MM.1S (cell line): ENCODE data around the gene NFYA.

Experiments used
- DNase-seq: peaks from one replicate; pipeline ENCODE4 v3.0.0-alpha.2; 2015
- H2AFZ ChIP-seq: fragments of 300-600 bp; sonication (generic); 2 replicates; pipeline ENCODE4 v1.6.0; 2016; ENCODE audit warnings: antibody characterized with exemption, low read length
- H3F3A ChIP-seq: fragments of 300-600 bp; sonication (generic); 2 replicates; pipeline ENCODE4 v1.6.1; 2016; ENCODE audit warnings: mild to moderate bottlenecking, antibody characterized with exemption, low read length, moderate library complexity, mixed read lengths; ENCODE audit not compliant: insufficient read depth
- H3K27ac ChIP-seq: fragments of 300-600 bp; sonication (generic); 2 replicates; pipeline ENCODE4 v1.5.1; 2016; ENCODE audit warnings: mild to moderate bottlenecking, low read length
- H3K27me3 ChIP-seq: fragments of 300-600 bp; sonication (generic); replicated peaks from 2 replicates; pipeline ENCODE4 v1.6.0; 2016; ENCODE audit warnings: low read length; ENCODE audit not compliant: insufficient read depth
- H3K36me3 ChIP-seq: fragments of 300-600 bp; sonication (generic); replicated peaks from 2 replicates; pipeline ENCODE4 v1.6.1; 2016; ENCODE audit warnings: mild to moderate bottlenecking, low read length, mixed read lengths; ENCODE audit not compliant: insufficient read depth
- H3K4me1 ChIP-seq: fragments of 300-600 bp; sonication (generic); 2 replicates; pipeline ENCODE4 v1.6.1; 2016; ENCODE audit warnings: low read length, mixed read lengths
- H3K4me2 ChIP-seq: fragments of 300-600 bp; sonication (generic); 2 replicates; pipeline ENCODE4 v1.6.0; 2016; ENCODE audit warnings: low read depth, low read length
- H3K4me3 ChIP-seq: fragments of 300-600 bp; sonication (generic); 2 replicates; pipeline ENCODE4 v1.5.1; 2016; ENCODE audit warnings: low read length, mixed read lengths
- H3K79me2 ChIP-seq: fragments of 300-600 bp; sonication (generic); 2 replicates; pipeline ENCODE4 v1.6.1; 2016; ENCODE audit warnings: mixed run types, low read length, mixed read lengths
- H3K9ac ChIP-seq: fragments of 300-600 bp; sonication (generic); 2 replicates; pipeline ENCODE4 v1.6.1; 2016; ENCODE audit warnings: low read length, mixed read lengths
- H3K9me2 ChIP-seq: fragments of 300-600 bp; sonication (generic); replicated peaks from 2 replicates; pipeline ENCODE4 v1.6.1; 2016; ENCODE audit warnings: mild to moderate bottlenecking, low read length, mixed read lengths; ENCODE audit not compliant: insufficient read depth
- H3K9me3 ChIP-seq: fragments of 300-600 bp; sonication (generic); replicated peaks from 2 replicates; pipeline ENCODE4 v1.6.1; 2016; ENCODE audit warnings: mild to moderate bottlenecking, low read length, mixed read lengths; ENCODE audit not compliant: insufficient read depth
- H4K20me1 ChIP-seq: fragments of 300-600 bp; sonication (generic); 2 replicates; pipeline ENCODE4 v1.6.1; 2016; ENCODE audit warnings: mild to moderate bottlenecking, low read length, moderate library complexity, mixed read lengths; ENCODE audit not compliant: insufficient read depth
- CTCF ChIP-seq: fragments of 300-600 bp; sonication (generic); IDR thresholded peaks from 2 replicates; pipeline ENCODE4 v1.5.1; 2016; ENCODE audit warnings: antibody characterized with exemption, low read length, mixed read lengths
- EZH2 ChIP-seq: fragments of 300-600 bp; sonication (generic); optimal IDR thresholded peaks from 2 replicates; pipeline ENCODE3; 2017; ENCODE audit warnings: low read depth, mild to moderate bottlenecking, antibody characterized with exemption, low read length, mixed read lengths
- EZH2phosphoT487 ChIP-seq: fragments of 300-600 bp; sonication (generic); IDR thresholded peaks from 2 replicates; pipeline ENCODE4 v1.6.1; 2018; ENCODE audit warnings: antibody characterized with exemption, low read length

The NFYA gene

GRCh38 chr6:41032830-41033229 lies 39.9 kb upstream of the NFYA start:
- Histone ChIP-seq H3K9me2 (no peaks in the 10 kb centered on the region), H2AFZ (no peak overlapping the region), H3K4me1 (peaks cover 5% of the 10 kb centered on the region; the same call in 1 of the 2 replicates), H3K4me2 (no peak overlapping the region), H3F3A (no peaks in the 10 kb centered on the region), H3K9ac (no peak overlapping the region), H3K36me3 (no peaks in the 10 kb centered on the region), H4K20me1 (no peaks in the 10 kb centered on the region), H3K27me3 (no peaks in the 10 kb centered on the region), H3K27ac (no peak overlapping the region), H3K4me3 (no peak overlapping the region), H3K9me3 (no peaks in the 10 kb centered on the region), H3K79me2 (no peaks in the 10 kb centered on the region)
- no peak for TF ChIP-seq EZH2phosphoT487
- TF ChIP-seq EZH2, result no peak
- TF ChIP-seq CTCF, result no peak
- DNase-seq, result no peak

GRCh38 chr6:41033776-41034175 lies 39.0 kb upstream of the NFYA start:
- no peak overlapping the region for H3K9ac ChIP-seq
- H3K27ac ChIP-seq, result no peak overlapping the region
- no peak overlapping the region for H3K4me3 ChIP-seq
- no peaks in the 10 kb centered on the region for H3F3A ChIP-seq
- H3K4me1 ChIP-seq, result peaks cover under 1% of the 10 kb centered on the region; the same call in 1 of the 2 replicates
- H3K36me3 ChIP-seq, result no peaks in the 10 kb centered on the region
- H3K27me3 ChIP-seq, result no peaks in the 10 kb centered on the region
- H3K9me2 ChIP-seq, result no peaks in the 10 kb centered on the region
- TF ChIP-seq EZH2phosphoT487 (no peak), CTCF (no peak)
- no peaks in the 10 kb centered on the region for H4K20me1 ChIP-seq
- DNase-seq, result no peak
- no peak overlapping the region for H2AFZ ChIP-seq
- H3K9me3 ChIP-seq, result no peaks in the 10 kb centered on the region
- H3K4me2 ChIP-seq, result no peak overlapping the region
- H3K79me2 ChIP-seq, result no peaks in the 10 kb centered on the region

- Histone ChIP-seq H3K79me2 (no peaks in the 10 kb centered on the region), H3K9me2 (no peaks in the 10 kb centered on the region), H3K36me3 (no peaks in the 10 kb centered on the region), H3K4me1 (no peaks in the 10 kb centered on the region), H3K4me2 (no peak overlapping the region), H3K9ac (no peak overlapping the region), H3K4me3 (no peak overlapping the region), H3F3A (no peaks in the 10 kb centered on the region), H4K20me1 (no peaks in the 10 kb centered on the region), H2AFZ (no peak overlapping the region), H3K27ac (no peak overlapping the region), H3K27me3 (no peaks in the 10 kb centered on the region), H3K9me3 (no peaks in the 10 kb centered on the region)
- no peak for DNase-seq
- TF ChIP-seq EZH2phosphoT487 (no peak), CTCF (no peak), EZH2 (no peak)
Measured at GRCh38 chr6:41036186-41036585, 36.6 kb upstream of the NFYA start.

GRCh38 chr6:41036601-41037000 lies 36.2 kb upstream of the NFYA start:
- Histone ChIP-seq H3K36me3 (no peaks in the 10 kb centered on the region), H3K79me2 (no peaks in the 10 kb centered on the region), H3K9me2 (no peaks in the 10 kb centered on the region), H3K9me3 (no peaks in the 10 kb centered on the region), H3K27me3 (no peaks in the 10 kb centered on the region), H3K4me1 (no peaks in the 10 kb centered on the region), H3K4me3 (no peak overlapping the region), H2AFZ (no peak overlapping the region), H3F3A (no peaks in the 10 kb centered on the region), H3K27ac (no peak overlapping the region), H3K4me2 (no peak overlapping the region), H4K20me1 (no peaks in the 10 kb centered on the region), H3K9ac (no peak overlapping the region)
- no peak for DNase-seq
- TF ChIP-seq EZH2phosphoT487, result no peak
- no peak for TF ChIP-seq CTCF
- no peak for TF ChIP-seq EZH2
